Hematopoietic multipotent progenitor cell treated with erythropoietin and hydrocortisone succinate and interleukin-3 and kit ligand, for 15 days (in vitro differentiated cells): Measurements from ENCODE around the gene SHISA6.

ENCODE experiments used
- DNase-seq: peaks from one replicate; pipeline ENCODE4 v3.0.0-alpha.2; 2015; ENCODE audit warnings: low spot score

Gene SHISA6

GRCh38 chr17:11598274-11599221, 357.5 kb downstream of the SHISA6 start, which contains the start of gene DNAH9:
TSS of gene DNAH9 (plus strand) at chr17:11598470. CDS start at chr17:11598499, 29 bp downstream.
- DNase-seq = peak; percentile 2

DNA sequence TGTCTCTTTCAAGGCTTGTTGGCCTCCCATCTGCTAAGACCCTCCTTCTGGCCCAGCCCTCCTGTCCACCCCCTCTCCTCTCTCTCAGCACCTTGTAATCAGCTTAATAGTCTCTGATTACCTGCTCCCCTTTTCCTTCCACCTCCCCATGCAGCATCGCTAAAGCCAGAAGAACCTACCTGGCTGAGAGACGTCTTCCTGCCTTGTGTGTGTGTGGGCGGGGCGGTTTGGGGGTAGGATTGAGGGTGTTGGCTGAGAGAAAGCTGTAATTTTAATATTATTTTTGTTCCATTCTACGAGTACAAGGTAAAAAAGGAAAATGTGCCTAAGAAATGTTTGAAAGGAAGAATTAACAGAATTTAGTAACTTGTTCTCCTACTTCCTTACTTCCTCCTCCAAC, 360.6 kb downstream of the SHISA6 start:
- no peak for DNase-seq

DNA sequence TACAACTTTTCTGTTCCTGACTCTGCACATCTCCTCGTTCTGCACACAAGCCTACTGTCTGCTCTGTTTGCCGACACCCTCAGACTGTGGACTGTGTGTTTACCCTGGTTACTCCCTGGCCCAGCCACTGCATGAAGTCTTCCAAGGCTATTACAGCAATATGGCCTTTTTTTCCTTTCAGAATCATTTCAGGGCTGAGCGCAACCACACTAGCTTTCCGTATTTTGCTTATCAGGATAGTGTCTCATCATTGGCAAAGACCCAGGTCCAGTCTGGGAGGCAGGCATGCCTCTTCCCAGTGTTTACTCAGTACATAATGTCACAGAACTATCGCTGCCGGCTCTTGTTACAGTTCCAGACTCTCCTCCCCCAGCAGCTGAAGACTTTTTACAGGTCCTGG, 367.4 kb downstream of the SHISA6 start:
- DNase-seq = no peak

DNA sequence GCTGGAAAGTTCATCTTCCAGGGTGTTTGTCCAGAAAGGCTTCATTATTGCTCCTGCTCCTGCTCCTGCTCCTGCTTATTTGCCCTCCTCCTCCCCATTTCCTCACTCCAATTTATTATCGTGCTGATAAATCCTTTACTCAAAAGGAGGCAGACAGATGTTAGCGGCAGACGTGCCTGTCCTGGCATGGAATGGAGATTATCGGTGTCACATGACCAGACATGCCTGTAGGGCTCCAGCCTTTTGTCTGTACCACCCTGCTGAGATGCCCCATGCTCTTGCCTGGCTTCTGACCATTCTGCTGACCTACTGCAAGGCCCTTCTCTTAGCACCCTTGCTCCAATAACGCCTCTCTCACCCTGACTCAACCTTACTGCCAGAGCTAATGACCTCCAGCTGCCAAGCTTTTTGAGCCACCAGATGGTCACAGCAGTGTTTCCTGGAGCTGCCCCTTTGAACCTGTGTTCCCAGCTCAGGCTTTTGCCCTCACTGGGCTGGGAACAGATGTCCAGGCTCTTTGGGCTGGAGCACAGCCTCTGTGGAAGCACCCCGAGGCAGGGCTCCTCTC, 370.1 kb downstream of the SHISA6 start:
- no peak for DNase-seq

- DNase-seq = no peak
Observed at GRCh38 chr17:11612956-11613355, 371.9 kb downstream of the SHISA6 start.
